HepG2 (cell line): Measurements from ENCODE around the gene RREB1. TPM values are rescaled to one million over a fixed set of nuclear protein-coding genes. Genes with fewer than 3 reads are reported as not detected.
A peak's percentile ranks its signal among the peaks of the same experiment; 100 is the strongest.

Experiments used
- ARID2 ChIP-seq: sonication (generic); formaldehyde crosslinking; IDR thresholded peaks from 2 replicates; pipeline ENCODE4 v1.8.1; 2022; ENCODE audit warnings: mild to moderate bottlenecking, missing genetic modification reagents, borderline replicate concordance
- CEBPB ChIP-seq: IDR thresholded peaks from 2 replicates; pipeline ENCODE4 v1.6.1; 2011; ENCODE audit warnings: low read depth, low read length, improper control_type of control experiment, borderline replicate concordance
- CHCHD3 ChIP-seq: sonication (generic); formaldehyde crosslinking; IDR thresholded peaks from 2 replicates; pipeline ENCODE4 v1.8.0; 2022; ENCODE audit warnings: mild to moderate bottlenecking, missing genetic modification reagents, moderate library complexity
- CHD4 ChIP-seq: fragments of 200-600 bp; sonication (generic); IDR thresholded peaks from 2 replicates; pipeline ENCODE4 v1.7.0; 2017; ENCODE audit warnings: mild to moderate bottlenecking, low read length, borderline replicate concordance
- FOSL1 ChIP-seq: sonication (generic); formaldehyde crosslinking; IDR thresholded peaks from 2 replicates; pipeline ENCODE4 v1.9.0; 2021; ENCODE audit warnings: missing genetic modification reagents, borderline replicate concordance
- FOSL2 ChIP-seq: sonication (generic); formaldehyde crosslinking; IDR thresholded peaks from 2 replicates; pipeline ENCODE4 v1.4.0; 2020; ENCODE audit warnings: missing genetic modification reagents
- GABPA ChIP-seq, 2 experiments: IDR thresholded peaks; 2 replicates each; pipeline ENCODE4 v1.6.1; 2011 to 2016; ENCODE audit warnings: low read depth in 2 of 2, low read length in 1 of 2, missing biosample characterization in 1 of 2, missing genetic modification characterization in 1 of 2
- MLLT10 ChIP-seq: sonication (generic); formaldehyde crosslinking; IDR thresholded peaks from 2 replicates; pipeline ENCODE4 v1.4.0; 2020; ENCODE audit warnings: missing genetic modification reagents
- MNT ChIP-seq: fragments of 450-650 bp; IDR thresholded peaks from 2 replicates; pipeline ENCODE4 v1.6.1; 2016
- NR2F2 ChIP-seq: IDR thresholded peaks from 2 replicates; pipeline ENCODE4 v1.6.1; 2012; ENCODE audit warnings: low read depth, inconsistent platforms, borderline replicate concordance
- RBAK ChIP-seq: sonication (generic); formaldehyde crosslinking; IDR thresholded peaks from 2 replicates; pipeline ENCODE4 v1.5.1; 2020; ENCODE audit warnings: mild to moderate bottlenecking, missing genetic modification reagents
- SALL1 ChIP-seq: sonication (generic); formaldehyde crosslinking; IDR thresholded peaks from 2 replicates; pipeline ENCODE4 v1.8.0; 2022; ENCODE audit warnings: mild to moderate bottlenecking, missing genetic modification reagents
- SRSF4 ChIP-seq: fragments of 200-400 bp; formaldehyde crosslinking; IDR thresholded peaks from one replicate; pipeline ENCODE4 v1.6.1; 2018; ENCODE audit warnings: mild to moderate bottlenecking, low read depth, low read length, moderate library complexity; ENCODE audit not compliant: poor library complexity, severe bottlenecking
- SRY ChIP-seq: sonication (generic); formaldehyde crosslinking; IDR thresholded peaks from 2 replicates; pipeline ENCODE4 v1.8.0; 2022; ENCODE audit warnings: mild to moderate bottlenecking, missing genetic modification reagents
- ZNF33B ChIP-seq: sonication (generic); formaldehyde crosslinking; IDR thresholded peaks from 2 replicates; pipeline ENCODE4 v1.5.1; 2020; ENCODE audit warnings: mild to moderate bottlenecking, missing genetic modification reagents
- ZNF552 ChIP-seq: sonication (generic); formaldehyde crosslinking; IDR thresholded peaks from 2 replicates; pipeline ENCODE4 v1.9.0; 2022; ENCODE audit warnings: missing genetic modification reagents, mild to moderate bottlenecking, borderline replicate concordance
- ZNF607 ChIP-seq: sonication (generic); formaldehyde crosslinking; IDR thresholded peaks from 2 replicates; pipeline ENCODE4 v1.5.1; 2020; ENCODE audit warnings: missing genetic modification reagents, mild to moderate bottlenecking, borderline replicate concordance
- ZNF615 ChIP-seq: sonication (generic); formaldehyde crosslinking; IDR thresholded peaks from 2 replicates; pipeline ENCODE4 v1.5.0; 2020; ENCODE audit warnings: mild to moderate bottlenecking, missing genetic modification reagents, borderline replicate concordance
- polyA plus RNA-seq, 8 experiments: library from polyadenylated mRNA; depleted of rRNA in 3 of 8; stranded (reverse) in 7 of 8; unstranded in 1 of 8; fragments of >200 nt; fragmentation: Illumina TruSeq in 4 of 8; extraction: Trizol in 4 of 8; gene quantifications; 2 replicates each; pipeline versions ENCODE4 v1.2.1 to v1.2.3, GENCODE V29; 2011 to 2016; ENCODE audit warnings: low read depth in 4 of 8, missing spikeins in 1 of 8, mixed read lengths in 1 of 8; ENCODE audit not compliant: insufficient read depth in 1 of 8
- total RNA-seq, 5 experiments: library from RNA; depleted of rRNA; stranded (reverse); fragments of >200 nt; fragmentation: Illumina TruSeq; extraction: Trizol; gene quantifications; 2 replicates each; pipeline ENCODE4 v1.2.3, GENCODE V29; 2016; ENCODE audit warnings: low read depth in 1 of 5
- TF ChIP-seq, protein P1 (sequence below), 2 experiments: fragments of 450-650 bp in 1 of 2; sonication (generic) in 1 of 2; formaldehyde crosslinking in 1 of 2; IDR thresholded peaks; 2 replicates each; pipeline versions ENCODE4 v1.6.1 to v1.8.0; 2016 to 2022; ENCODE audit warnings: antibody characterized with exemption in 1 of 2, mild to moderate bottlenecking in 1 of 2, missing genetic modification reagents in 1 of 2

RREB1 gene
- total and polyA plus RNA-seq, 2 of the 13 experiments (the other 11 are each of a cell fraction or from before 2014, with no cell fraction given) = 6.1 to 23.2 TPM

GRCh38 chr6:7129784-7130569 lies 22.2 kb downstream of the RREB1 start (continued):
- no peak for TF ChIP-seq MNT
- no peak for TF ChIP-seq ARID2 (CRISPR knock-in tag)
- TF ChIP-seq SALL1 (CRISPR knock-in tag) = peak; percentile 45
- TF ChIP-seq CHD4 = no peak
- no peak for TF ChIP-seq MLLT10 (CRISPR knock-in tag)
- no peak for TF ChIP-seq ZNF607
- no peak for TF ChIP-seq SRY (CRISPR knock-in tag)
- TF ChIP-seq FOSL2 (CRISPR knock-in tag) = peak; percentile 96
- no peak for TF ChIP-seq SRSF4
- TF ChIP-seq NR2F2 = no peak
- TF ChIP-seq CHCHD3 (CRISPR knock-in tag) = no peak
- TF ChIP-seq ZNF615 (CRISPR knock-in tag) = no peak
- TF ChIP-seq, protein P1, sequence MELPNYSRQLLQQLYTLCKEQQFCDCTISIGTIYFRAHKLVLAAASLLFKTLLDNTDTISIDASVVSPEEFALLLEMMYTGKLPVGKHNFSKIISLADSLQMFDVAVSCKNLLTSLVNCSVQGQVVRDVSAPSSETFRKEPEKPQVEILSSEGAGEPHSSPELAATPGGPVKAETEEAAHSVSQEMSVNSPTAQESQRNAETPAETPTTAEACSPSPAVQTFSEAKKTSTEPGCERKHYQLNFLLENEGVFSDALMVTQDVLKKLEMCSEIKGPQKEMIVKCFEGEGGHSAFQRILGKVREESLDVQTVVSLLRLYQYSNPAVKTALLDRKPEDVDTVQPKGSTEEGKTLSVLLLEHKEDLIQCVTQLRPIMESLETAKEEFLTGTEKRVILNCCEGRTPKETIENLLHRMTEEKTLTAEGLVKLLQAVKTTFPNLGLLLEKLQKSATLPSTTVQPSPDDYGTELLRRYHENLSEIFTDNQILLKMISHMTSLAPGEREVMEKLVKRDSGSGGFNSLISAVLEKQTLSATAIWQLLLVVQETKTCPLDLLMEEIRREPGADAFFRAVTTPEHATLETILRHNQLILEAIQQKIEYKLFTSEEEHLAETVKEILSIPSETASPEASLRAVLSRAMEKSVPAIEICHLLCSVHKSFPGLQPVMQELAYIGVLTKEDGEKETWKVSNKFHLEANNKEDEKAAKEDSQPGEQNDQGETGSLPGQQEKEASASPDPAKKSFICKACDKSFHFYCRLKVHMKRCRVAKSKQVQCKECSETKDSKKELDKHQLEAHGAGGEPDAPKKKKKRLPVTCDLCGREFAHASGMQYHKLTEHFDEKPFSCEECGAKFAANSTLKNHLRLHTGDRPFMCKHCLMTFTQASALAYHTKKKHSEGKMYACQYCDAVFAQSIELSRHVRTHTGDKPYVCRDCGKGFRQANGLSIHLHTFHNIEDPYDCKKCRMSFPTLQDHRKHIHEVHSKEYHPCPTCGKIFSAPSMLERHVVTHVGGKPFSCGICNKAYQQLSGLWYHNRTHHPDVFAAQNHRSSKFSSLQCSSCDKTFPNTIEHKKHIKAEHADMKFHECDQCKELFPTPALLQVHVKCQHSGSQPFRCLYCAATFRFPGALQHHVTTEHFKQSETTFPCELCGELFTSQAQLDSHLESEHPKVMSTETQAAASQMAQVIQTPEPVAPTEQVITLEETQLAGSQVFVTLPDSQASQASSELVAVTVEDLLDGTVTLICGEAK (IDR thresholded peaks at IDR 0.05) = no peak
- TF ChIP-seq, protein P1 (CRISPR knock-in tag; IDR thresholded peaks at IDR 0.05) = no peak
- peak; percentile 93 for TF ChIP-seq CEBPB
- TF ChIP-seq RBAK (CRISPR knock-in tag) = no peak
- no peak for TF ChIP-seq GABPA (IDR thresholded peaks at IDR 0.05; ENCODE audit: low read depth, low read length)
- no peak for TF ChIP-seq GABPA (CRISPR knock-in tag; IDR thresholded peaks at IDR 0.05; ENCODE audit: low read depth)
- TF ChIP-seq FOSL1 (CRISPR knock-in tag) = peak; percentile 67; the same call in 1 of the 2 replicates
- TF ChIP-seq ZNF33B (CRISPR knock-in tag) = no peak
- no peak for TF ChIP-seq ZNF552 (CRISPR knock-in tag)
